ENCODE results near the gene PCDHA6. TPM values are rescaled to one million over a fixed set of nuclear protein-coding genes. Genes with fewer than 3 reads are reported as not detected.
A peak's percentile ranks its signal among the peaks of the same experiment; 100 is the strongest.
"Not testable (repeated sequence)": the region's sequence is repeated elsewhere in the genome, so short reads cannot be mapped to it uniquely, and the experiment has no call there.

The PCDHA6 gene
- total and polyA plus RNA-seq, 12 donors, result 0.14 to 0.31 (median 0.18) TPM; not detected in 9

GRCh38 chr5:140806834-140807775, 20.7 kb upstream of the PCDHA6 start, which contains the start of gene PCDHA4:
Gene PCDHA4, plus strand, starts transcription at chr5:140807068.
- Histone ChIP-seq H3K4me3 (peak within 1 kb of the TSS in 9 of 10 donors; percentile 15 to 52 (median 37)), H3K9me3 (peaks cover 0 to 80% (median 20%) of the 10 kb centered on the region in 11 donors), H3K27ac (no peak within 1 kb of the TSS), H3K27me3 (peaks cover 0 to 57% (median 18%) of the 10 kb centered on the region in 7 donors), H3K4me1 (no peaks in the 10 kb centered on the region), H3K36me3 (no peaks in the 10 kb centered on the region)
- ATAC-seq (peak in 3 of 8 donors; percentile 38 to 57 (median 39)), DNase-seq (no peak)
- intact Hi-C loops (cut with DNase I), result no loop called here
- TF ChIP-seq, protein P1, sequence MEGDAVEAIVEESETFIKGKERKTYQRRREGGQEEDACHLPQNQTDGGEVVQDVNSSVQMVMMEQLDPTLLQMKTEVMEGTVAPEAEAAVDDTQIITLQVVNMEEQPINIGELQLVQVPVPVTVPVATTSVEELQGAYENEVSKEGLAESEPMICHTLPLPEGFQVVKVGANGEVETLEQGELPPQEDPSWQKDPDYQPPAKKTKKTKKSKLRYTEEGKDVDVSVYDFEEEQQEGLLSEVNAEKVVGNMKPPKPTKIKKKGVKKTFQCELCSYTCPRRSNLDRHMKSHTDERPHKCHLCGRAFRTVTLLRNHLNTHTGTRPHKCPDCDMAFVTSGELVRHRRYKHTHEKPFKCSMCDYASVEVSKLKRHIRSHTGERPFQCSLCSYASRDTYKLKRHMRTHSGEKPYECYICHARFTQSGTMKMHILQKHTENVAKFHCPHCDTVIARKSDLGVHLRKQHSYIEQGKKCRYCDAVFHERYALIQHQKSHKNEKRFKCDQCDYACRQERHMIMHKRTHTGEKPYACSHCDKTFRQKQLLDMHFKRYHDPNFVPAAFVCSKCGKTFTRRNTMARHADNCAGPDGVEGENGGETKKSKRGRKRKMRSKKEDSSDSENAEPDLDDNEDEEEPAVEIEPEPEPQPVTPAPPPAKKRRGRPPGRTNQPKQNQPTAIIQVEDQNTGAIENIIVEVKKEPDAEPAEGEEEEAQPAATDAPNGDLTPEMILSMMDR (IDR thresholded peaks at IDR 0.05), result peak in 8 of 9 donors; percentile 6 to 54 (median 27)
- WGBS, 2 donors, result 13 to 14% methylated on average over 34 to 37 of the region's 47 CpGs

DNA sequence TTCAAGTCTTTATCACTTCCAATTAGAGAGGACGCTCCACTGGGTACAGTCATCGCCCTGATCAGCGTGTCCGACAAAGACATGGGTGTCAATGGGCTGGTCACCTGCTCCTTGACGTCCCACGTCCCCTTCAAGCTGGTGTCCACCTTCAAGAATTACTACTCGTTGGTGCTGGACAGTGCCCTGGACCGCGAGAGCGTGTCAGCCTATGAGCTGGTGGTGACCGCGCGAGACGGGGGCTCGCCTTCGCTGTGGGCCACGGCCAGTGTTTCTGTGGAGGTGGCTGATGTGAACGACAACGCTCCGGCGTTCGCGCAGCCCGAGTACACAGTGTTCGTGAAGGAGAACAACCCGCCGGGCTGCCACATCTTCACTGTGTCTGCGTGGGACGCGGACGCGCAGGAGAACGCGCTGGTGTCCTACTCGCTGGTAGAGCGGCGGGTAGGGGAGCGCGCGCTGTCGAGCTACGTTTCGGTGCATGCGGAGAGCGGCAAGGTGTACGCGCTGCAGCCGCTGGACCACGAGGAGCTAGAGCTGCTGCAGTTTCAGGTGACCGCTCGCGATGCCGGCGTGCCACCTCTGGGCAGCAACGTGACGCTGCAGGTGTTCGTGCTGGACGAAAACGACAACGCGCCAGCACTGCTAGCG, 19.4 kb upstream of the PCDHA6 start:
- WGBS, 2 donors, result 50 to 54% methylated on average over 62 of the region's 62 CpGs
- H3K36me3 ChIP-seq; ATAC-seq; H3K27ac ChIP-seq; H3K4me3 ChIP-seq; intact Hi-C loops (cut with DNase I); DNase-seq; H3K4me1 ChIP-seq: not testable (repeated sequence)
- peaks cover 0 to 44% (median 8%) of the 10 kb centered on the region in 7 donors for H3K27me3 ChIP-seq
- peaks cover 0 to 78% (median 10%) of the 10 kb centered on the region in 11 donors for H3K9me3 ChIP-seq

DNA sequence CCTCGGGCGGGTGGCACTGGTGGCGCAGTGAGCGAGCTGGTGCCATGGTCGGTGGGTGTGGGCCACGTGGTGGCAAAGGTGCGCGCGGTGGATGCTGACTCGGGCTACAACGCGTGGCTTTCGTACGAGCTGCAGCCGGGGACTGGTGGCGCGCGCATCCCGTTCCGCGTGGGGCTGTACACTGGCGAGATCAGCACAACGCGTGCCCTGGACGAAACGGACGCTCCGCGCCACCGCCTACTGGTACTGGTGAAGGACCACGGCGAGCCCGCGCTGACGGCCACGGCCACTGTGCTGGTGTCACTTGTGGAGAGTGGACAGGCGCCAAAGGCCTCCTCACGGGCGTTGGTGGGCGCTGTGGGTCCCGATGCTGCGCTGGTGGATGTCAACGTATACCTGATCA, 18.9 kb upstream of the PCDHA6 start:
- H3K27ac ChIP-seq, result no peak overlapping the region
- ATAC-seq (peak in 1 of 8 donors; percentile 50), DNase-seq (no peak)
- peaks cover 0 to 77% (median 10%) of the 10 kb centered on the region in 11 donors for H3K9me3 ChIP-seq
- intact Hi-C loops (cut with DNase I), result no loop called here
- WGBS, 2 donors, result 56 to 62% methylated on average over 43 of the region's 43 CpGs
- H3K36me3 ChIP-seq, result no peaks in the 10 kb centered on the region
- H3K27me3 ChIP-seq, result peaks cover 0 to 42% (median 7%) of the 10 kb centered on the region in 7 donors
- no peaks in the 10 kb centered on the region for H3K4me1 ChIP-seq
- TF ChIP-seq, protein P1 (IDR thresholded peaks at IDR 0.05), result no peak
- H3K4me3 ChIP-seq, result no peak overlapping the region

GRCh38 chr5:140821375-140822280, 6.1 kb upstream of the PCDHA6 start, which contains the start of gene PCDHA5:
Gene PCDHA5, plus strand, starts transcription at chr5:140821613.
- ATAC-seq, result no peak
- peak within 1 kb of the TSS in 1 of 10 donors; percentile 15 for H3K4me3 ChIP-seq
- intact Hi-C loops (cut with DNase I), result no loop called here

More at GRCh38 chr5:140821375-140822280, 6.1 kb upstream of the PCDHA6 start, which contains the start of gene PCDHA5:
- Histone ChIP-seq H3K4me1 (no peaks in the 10 kb centered on the region), H3K9me3 (peaks cover 0 to 61% (median 7%) of the 10 kb centered on the region in 11 donors), H3K36me3 (no peaks in the 10 kb centered on the region), H3K27ac (no peak within 1 kb of the TSS), H3K27me3 (peaks cover 0 to 73% (median 36%) of the 10 kb centered on the region in 7 donors)
- TF ChIP-seq, protein P1 (IDR thresholded peaks at IDR 0.05), result peak in 6 of 9 donors; percentile 32 to 51 (median 38)
- WGBS, 2 donors, result 21 to 23% methylated on average over 39 of the region's 39 CpGs
- no peak for DNase-seq
